ENCODE results near the gene SRBD1. TPM values are rescaled to one million over a fixed set of nuclear protein-coding genes. Genes with fewer than 3 reads are reported as not detected.

Gene SRBD1
- polyA plus RNA-seq, 3 donors, result 5.8 to 9.2 (median 7.0) TPM

- Histone ChIP-seq H3K27ac (ENCODE audit: low read depth in 1 of 2, low read length in 2 of 2) (no peak overlapping the region), H3K4me2 (replicated peaks; ENCODE audit: extremely low read depth, low read length, poor library complexity, severe bottlenecking) (no peak overlapping the region), H3K79me2 (ENCODE audit: insufficient read depth, low read length) (no peaks in the 10 kb centered on the region), H3K4me1 (ENCODE audit: control insufficient read depth in 1 of 2, insufficient read depth in 2 of 2, low read length in 2 of 2) (no peaks in the 10 kb centered on the region), H2AFZ (ENCODE audit: insufficient read depth, low read depth, low read length, poor library complexity, severe bottlenecking) (no peak overlapping the region), H3K9me3 (replicated peaks in 1 of 2; ENCODE audit: control insufficient read depth in 1 of 2, insufficient read depth in 1 of 2, low read length in 2 of 2) (peaks cover 0 to 5% of the 10 kb centered on the region in 2 donors), H3K27me3 (ENCODE audit: control insufficient read depth in 2 of 2, insufficient read depth in 2 of 2, low read length in 2 of 2) (no peaks in the 10 kb centered on the region), H3K9ac (ENCODE audit: insufficient read depth, low read length, poor library complexity, severe bottlenecking) (no peak overlapping the region), H3K4me3 (replicated peaks in 1 of 3; ENCODE audit: low read depth in 2 of 3, low read length in 3 of 3) (no peak overlapping the region), H3K36me3 (replicated peaks in 1 of 2; ENCODE audit: control insufficient read depth in 1 of 2, insufficient read depth in 2 of 2, low read length in 2 of 2) (peaks cover 0 to 11% of the 10 kb centered on the region in 2 donors), H4K20me1 (ENCODE audit: insufficient read depth, low read length) (no peaks in the 10 kb centered on the region)
- no CpG with 5 or more reads among the region's 3 CpGs for WGBS (ENCODE audit: insufficient coverage)
- intact Hi-C loops (cut with micrococcal nuclease), result no loop called here
- Mint-ChIP-seq H3K9me3 (peaks cover 1 to 8% (median 4%) of the 10 kb centered on the region in 7 donors), H3K27me3 (ENCODE audit: low read depth in 3 of 3) (peaks cover 0 to 1% (median 0%) of the 10 kb centered on the region in 3 donors), H3K27ac (no peak overlapping the region), H3K36me3 (peaks cover 16 to 18% of the 10 kb centered on the region in 2 donors), H3K4me1 (no peaks in the 10 kb centered on the region), H3K4me3 (no peak overlapping the region)
- no peak for TF ChIP-seq CTCF (IDR thresholded peaks at IDR 0.05)
- no peak for DNase-seq
Observed at GRCh38 chr2:45506756-45507155, 104.3 kb downstream of the SRBD1 start.

GRCh38 chr2:45505138-45505537 lies 105.9 kb downstream of the SRBD1 start:
- no peak overlapping the region for H2AFZ ChIP-seq (ENCODE audit: insufficient read depth, low read depth, low read length, poor library complexity, severe bottlenecking)
- DNase-seq, result no peak
- H3K9ac ChIP-seq (ENCODE audit: insufficient read depth, low read length, poor library complexity, severe bottlenecking), result no peak overlapping the region
- intact Hi-C loops (cut with micrococcal nuclease), result no loop called here
- H3K9me3 ChIP-seq (replicated peaks in 1 of 2; ENCODE audit: control insufficient read depth in 1 of 2, insufficient read depth in 1 of 2, low read length in 2 of 2), result peaks cover 5 to 7% of the 10 kb centered on the region in 2 donors
- no CpG with 5 or more reads among the region's 1 CpG for WGBS (ENCODE audit: insufficient coverage)
- H3K27me3 Mint-ChIP-seq (ENCODE audit: low read depth in 3 of 3), result peaks cover 0 to 1% (median 0%) of the 10 kb centered on the region in 3 donors
- H4K20me1 ChIP-seq (ENCODE audit: insufficient read depth, low read length), result no peaks in the 10 kb centered on the region
- no peak overlapping the region for H3K27ac ChIP-seq (ENCODE audit: low read depth in 1 of 2, low read length in 2 of 2)
- peaks cover 16 to 20% of the 10 kb centered on the region in 2 donors for H3K36me3 Mint-ChIP-seq
- H3K9me3 Mint-ChIP-seq, result peaks cover 3 to 15% (median 13%) of the 10 kb centered on the region in 7 donors
- H3K4me3 Mint-ChIP-seq, result no peak overlapping the region
- peaks cover under 1% of the 10 kb centered on the region for H3K4me1 Mint-ChIP-seq
- no peaks in the 10 kb centered on the region for H3K36me3 ChIP-seq (replicated peaks in 1 of 2; ENCODE audit: control insufficient read depth in 1 of 2, insufficient read depth in 2 of 2, low read length in 2 of 2)
- no peaks in the 10 kb centered on the region for H3K79me2 ChIP-seq (ENCODE audit: insufficient read depth, low read length)
- H3K27ac Mint-ChIP-seq, result no peak overlapping the region
- no peak overlapping the region for H3K4me3 ChIP-seq (replicated peaks in 1 of 3; ENCODE audit: low read depth in 2 of 3, low read length in 3 of 3)
- H3K4me2 ChIP-seq (replicated peaks; ENCODE audit: extremely low read depth, low read length, poor library complexity, severe bottlenecking), result no peak overlapping the region
- no peaks in the 10 kb centered on the region for H3K4me1 ChIP-seq (ENCODE audit: control insufficient read depth in 1 of 2, insufficient read depth in 2 of 2, low read length in 2 of 2)
- H3K27me3 ChIP-seq (ENCODE audit: control insufficient read depth in 2 of 2, insufficient read depth in 2 of 2, low read length in 2 of 2), result no peaks in the 10 kb centered on the region
- no peak for TF ChIP-seq CTCF (IDR thresholded peaks at IDR 0.05)
